RPMI7951 (cell line): ENCODE measurements around the gene CBFB. TPM values are rescaled to one million over a fixed set of nuclear protein-coding genes. Genes with fewer than 3 reads are reported as not detected.
A peak's percentile ranks its signal among the peaks of the same experiment; 100 is the strongest.
"Not testable (repeated sequence)": the region's sequence is repeated elsewhere in the genome, so short reads cannot be mapped to it uniquely, and the experiment has no call there.

Experiments used
- DNase-seq: peaks from one replicate; pipeline ENCODE4 v3.0.0-alpha.2; 2012; ENCODE audit warnings: low read depth
- total RNA-seq: library from RNA; depleted of rRNA; stranded (reverse); fragments of >200 nt; shearing (Covaris generic); gene quantifications from 2 replicates; pipeline ENCODE4 v1.2.3, GENCODE V29; 2014; rRNA removed

CBFB gene
- 98.3 and 105 TPM in 2 replicates for total RNA-seq

- DNase-seq, result peak; percentile 89
Observed at GRCh38 chr16:67028696-67029253, at the start of gene CBFB. Gene CBFB (plus strand): TSS chr16:67029149. CDS start chr16:67029408, 259 bp downstream.

GRCh38 chr16:66983033-66983432, 45.9 kb upstream of the CBFB start:
- no peak for DNase-seq

- no peak for DNase-seq
Observed at GRCh38 chr16:66984892-66985311, 44.0 kb upstream of the CBFB start.

GRCh38 chr16:66986559-66986958, 42.4 kb upstream of the CBFB start:
- no peak for DNase-seq

- DNase-seq, result peak; percentile 75
Observed at GRCh38 chr16:66988197-66988788, 40.7 kb upstream of the CBFB start, which contains the start of gene CES4A. Gene CES4A (plus strand): TSS chr16:66988589. CDS start chr16:66988773, 184 bp downstream.

- no peak for DNase-seq
Observed at GRCh38 chr16:66991545-66992077, 37.3 kb upstream of the CBFB start.

GRCh38 chr16:66993558-66993957, 35.4 kb upstream of the CBFB start:
- not testable (repeated sequence) for DNase-seq

- peak; percentile 36 for DNase-seq
Observed at GRCh38 chr16:66996324-66996982, 32.5 kb upstream of the CBFB start.

GRCh38 chr16:66996983-66997358, 32.0 kb upstream of the CBFB start:
- DNase-seq, result no peak

GRCh38 chr16:67000384-67001351, 28.3 kb upstream of the CBFB start:
- peak; percentile 11 for DNase-seq

GRCh38 chr16:67001726-67002125, 27.2 kb upstream of the CBFB start:
- no peak for DNase-seq

GRCh38 chr16:67006930-67007658, 21.9 kb upstream of the CBFB start:
- DNase-seq, result peak; percentile 34

- DNase-seq, result no peak
Observed at GRCh38 chr16:67009158-67009557, 19.8 kb upstream of the CBFB start.

GRCh38 chr16:67011274-67011673, 17.7 kb upstream of the CBFB start:
- no peak for DNase-seq

GRCh38 chr16:67013233-67013822, 15.6 kb upstream of the CBFB start:
- no peak for DNase-seq

GRCh38 chr16:67013823-67014633, 14.9 kb upstream of the CBFB start:
- DNase-seq, result peak; percentile 64

GRCh38 chr16:67014634-67015312, 14.2 kb upstream of the CBFB start:
- DNase-seq, result no peak

- DNase-seq, result no peak
Observed at GRCh38 chr16:67015313-67015731, 13.6 kb upstream of the CBFB start.

- DNase-seq, result no peak
Observed at GRCh38 chr16:67016143-67016542, 12.8 kb upstream of the CBFB start.
